ENCODE data around the gene COPZ2.

DNA sequence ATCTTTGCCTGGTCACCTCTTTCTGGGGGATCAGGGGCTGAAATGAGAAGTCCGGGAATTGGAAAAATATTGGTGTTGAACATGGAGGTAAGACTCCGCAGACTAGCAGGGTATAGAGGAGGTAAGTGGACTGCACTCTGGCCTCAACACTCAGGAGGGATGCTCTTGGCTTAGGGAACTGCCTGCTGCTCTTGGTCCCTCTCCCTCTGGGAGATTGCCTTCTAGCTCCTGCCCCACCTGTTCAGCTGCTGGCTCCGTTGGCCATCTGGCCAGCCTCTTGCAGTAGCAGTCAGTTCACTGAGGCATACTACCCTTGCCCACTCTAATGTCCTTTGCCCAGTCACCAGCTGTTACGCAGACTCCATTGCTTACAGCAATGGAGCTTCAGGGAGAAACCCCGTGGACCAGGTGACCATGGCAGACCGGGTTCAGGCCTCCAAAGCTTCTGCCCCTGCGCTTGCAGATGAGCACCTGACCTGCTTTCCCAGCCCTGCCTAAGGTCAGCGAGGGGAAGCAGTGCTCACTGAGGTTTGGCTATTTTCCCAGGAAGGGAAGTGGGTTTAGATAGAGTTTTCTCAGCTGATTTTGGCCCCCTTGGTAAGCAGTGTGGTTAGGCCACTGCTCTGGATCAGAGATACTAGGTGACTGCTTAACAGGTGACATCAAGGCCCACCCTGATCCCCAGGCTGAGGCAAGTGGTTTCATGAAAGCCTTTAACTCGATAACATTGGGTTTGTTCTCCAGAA lies 54.8 kb downstream of the COPZ2 start:
- TF ChIP-seq, protein P1, sequence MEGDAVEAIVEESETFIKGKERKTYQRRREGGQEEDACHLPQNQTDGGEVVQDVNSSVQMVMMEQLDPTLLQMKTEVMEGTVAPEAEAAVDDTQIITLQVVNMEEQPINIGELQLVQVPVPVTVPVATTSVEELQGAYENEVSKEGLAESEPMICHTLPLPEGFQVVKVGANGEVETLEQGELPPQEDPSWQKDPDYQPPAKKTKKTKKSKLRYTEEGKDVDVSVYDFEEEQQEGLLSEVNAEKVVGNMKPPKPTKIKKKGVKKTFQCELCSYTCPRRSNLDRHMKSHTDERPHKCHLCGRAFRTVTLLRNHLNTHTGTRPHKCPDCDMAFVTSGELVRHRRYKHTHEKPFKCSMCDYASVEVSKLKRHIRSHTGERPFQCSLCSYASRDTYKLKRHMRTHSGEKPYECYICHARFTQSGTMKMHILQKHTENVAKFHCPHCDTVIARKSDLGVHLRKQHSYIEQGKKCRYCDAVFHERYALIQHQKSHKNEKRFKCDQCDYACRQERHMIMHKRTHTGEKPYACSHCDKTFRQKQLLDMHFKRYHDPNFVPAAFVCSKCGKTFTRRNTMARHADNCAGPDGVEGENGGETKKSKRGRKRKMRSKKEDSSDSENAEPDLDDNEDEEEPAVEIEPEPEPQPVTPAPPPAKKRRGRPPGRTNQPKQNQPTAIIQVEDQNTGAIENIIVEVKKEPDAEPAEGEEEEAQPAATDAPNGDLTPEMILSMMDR (IDR thresholded peaks at IDR 0.05) = no peak
- TF ChIP-seq POLR2A (IDR thresholded peaks at IDR 0.05) = no peak
